Heart left ventricle (tissue), 16 donors: Measurements from ENCODE around the gene PAQR4. TPM values are rescaled to one million over a fixed set of nuclear protein-coding genes. Genes with fewer than 3 reads are reported as not detected.

Experiments
- ATAC-seq, 4 donors: fragments of 200-7000 bp; cut with Tn5 transposase; one replicate each; pipeline ENCODE4 v1.9.1; 2020 to 2022; ENCODE audit warnings: moderate library complexity in 4 of 4, mild to moderate bottlenecking in 3 of 4, moderate number of reproducible peaks in 1 of 4
- DNase-seq, 5 donors: peaks; one replicate each; pipeline ENCODE4 v3.0.0-alpha.2; 2020
- H3K27ac ChIP-seq, 12 donors: fragments of 200-600 bp; sonication (generic) in 4 of 12; one replicate each; pipeline versions ENCODE4 v1.5.0 to v1.8.0; 2016 to 2022; ENCODE audit warnings: mild to moderate bottlenecking in 2 of 12
- H3K27me3 ChIP-seq, 9 donors: fragments of 200-600 bp; sonication (generic) in 2 of 9; one replicate each; pipeline versions ENCODE4 v1.5.1 to v1.8.0; 2016 to 2022; ENCODE audit warnings: mild to moderate bottlenecking in 3 of 9
- H3K36me3 ChIP-seq, 9 donors: fragments of 200-600 bp; sonication (generic) in 2 of 9; one replicate each; pipeline versions ENCODE4 v1.5.0 to v1.8.0; 2018 to 2022; ENCODE audit warnings: mild to moderate bottlenecking in 2 of 9
- H3K4me1 ChIP-seq, 12 donors: fragments of 200-600 bp; sonication (generic) in 4 of 12; one replicate each; pipeline versions ENCODE4 v1.5.0 to v1.8.0; 2016 to 2022; ENCODE audit warnings: mild to moderate bottlenecking in 3 of 12
- H3K4me3 ChIP-seq, 12 donors: fragments of 200-600 bp; sonication (generic) in 4 of 12; one replicate each; pipeline versions ENCODE4 v1.5.0 to v1.8.0; 2017 to 2022; ENCODE audit warnings: mild to moderate bottlenecking in 9 of 12, moderate library complexity in 4 of 12
- H3K9me3 ChIP-seq, 12 donors: fragments of 200-600 bp; sonication (generic) in 4 of 12; one replicate each; pipeline versions ENCODE4 v1.5.0 to v1.8.0; 2016 to 2022; ENCODE audit warnings: mild to moderate bottlenecking in 1 of 12
- CTCF ChIP-seq, 12 donors: fragments of 200-600 bp; sonication (generic) in 4 of 12; IDR thresholded peaks; one replicate each; pipeline versions ENCODE4 v1.5.0 to v1.8.0; 2018 to 2022; ENCODE audit warnings: antibody characterized with exemption in 12 of 12, mild to moderate bottlenecking in 5 of 12
- POLR2A ChIP-seq, 2 donors: fragments of 450-650 bp; IDR thresholded peaks; one replicate each; pipeline ENCODE4 v1.6.1; 2017; ENCODE audit warnings: antibody characterized with exemption in 2 of 2, mild to moderate bottlenecking in 2 of 2, moderate library complexity in 2 of 2
- WGBS, 4 donors: extraction: QIAGEN DNeasy Blood & Tissue Kit in 2 of 4; methylation state at CpG; one replicate each; pipeline versions ENCODE4 v1.1.5 to v1.1.7; 2013 to 2018; 5-methylcytosine and 5-hydroxymethylcytosine counted together
- intact Hi-C, 10 donors: fragments of 100-400 bp; cut with DNase I; formaldehyde crosslinking; loops; one replicate each; pipeline versions ENCODE4 v1.11.1 to v1.14.2; 2022
- polyA plus RNA-seq, 2 donors: library from polyadenylated mRNA; stranded (reverse); fragments of 200-250 nt; gene quantifications; one replicate each; pipeline ENCODE4 v1.2.3, GENCODE V29; 2013
- total RNA-seq, 9 donors: library from RNA; depleted of rRNA in 2 of 9; stranded (reverse); fragments of >200 nt in 2 of 9; fragmentation: NEBNext Ultra II Directional in 3 of 9; extraction: Animal tissue kit (Norgen Biotek cat#: 25700) in 3 of 9; gene quantifications; one replicate each; pipeline versions ENCODE4 v1.1.0 to v1.2.4, GENCODE V29; 2016 to 2023
- donor health status: ischemic (EF 13 %, LVEDD 7.1; RV severe dilation, severe dysfunction).
- donor health status: healthy with polysubstance abuse.
- donor health status: DM: no; HTN: yes; CAD: no.
- donor health status: DM: no; HTN: no; CAD: no.
- donor health status: ischemic (EF 25% LVEDD 6.9; RV normal size, moderate dysfunction).
- donor health status: ischemic (EF 25% LVEDD 5.7; RV mildly dilated, moderate dysfunction).
- donor health status: healthy.
- donor health status: DM: yes; HTN: yes; CAD: no.
- donor health status: ischemic (EF 35%, LVEDD 5.7; RV mildly dilated, moderate dysfunction).
- donor health status: nonischemic (EF 11% LVEDD 7.7; RV severe dilation, severe dysfunction).
- donor health status: DM: yes; HTN: yes; CAD: no.
- donor health status: PGD.
- donor health status: ischemic (EF 29% LVEDD 5.4; RV normal size, mild dysfunction).
- donor health status: nonischemic (EF 23%, LVEDD 6.1; RV moderate dilation, normal function).

Gene PAQR4
- total and polyA plus RNA-seq, 11 donors = 6.9 to 16.3 (median 9.0) TPM

- no peaks in the 10 kb centered on the region for H3K9me3 ChIP-seq
- intact Hi-C loops = no loop called here
- peaks cover 0 to 12% (median 4%) of the 10 kb centered on the region in 9 donors for H3K27me3 ChIP-seq
- H3K36me3 ChIP-seq = peaks cover 0 to 14% (median 0%) of the 10 kb centered on the region in 9 donors
- no peak overlapping the region for H3K27ac ChIP-seq
- no peak overlapping the region for H3K4me3 ChIP-seq
- TF ChIP-seq POLR2A (IDR thresholded peaks at IDR 0.05) (no peak), CTCF (IDR thresholded peaks at IDR 0.05) (no peak)
- ATAC-seq = no peak
- WGBS, 4 donors = 85 to 91% (median 90%) methylated on average over 4 to 6 of the region's 6 CpGs
- DNase-seq = no peak
- peaks cover 0 to 23% (median 12%) of the 10 kb centered on the region in 12 donors for H3K4me1 ChIP-seq
These were observed 8.3 kb downstream of the PAQR4 start for GRCh38 chr16:2977440-2977839.

GRCh38 chr16:2979669-2980226, 10.6 kb downstream of the PAQR4 start:
- 5 to 7% (median 6%) methylated on average over 36 to 43 of the region's 43 CpGs for WGBS, 4 donors
- intact Hi-C loops = loop anchor here in 1 of 10 donors (2.0 to 5.0 kb wide), 2 partner anchors 53 to 67 kb away; partner anchors contain the start of gene FLYWCH1
- H3K27ac ChIP-seq = peak overlapping the region in 1 of 12 donors; percentile 94

GRCh38 chr16:2980227-2981176, 11.4 kb downstream of the PAQR4 start, which contains the start of gene PKMYT1:
PKMYT1 (minus strand) TSS chr16:2980446; CDS start chr16:2979657, 789 bp downstream.
- Histone ChIP-seq H3K9me3 (no peaks in the 10 kb centered on the region), H3K4me3 (peak within 1 kb of the TSS; percentile 58 to 93 (median 78)), H3K27ac (peak within 1 kb of the TSS; percentile 63 to 95 (median 85)), H3K4me1 (peaks cover 0 to 37% (median 28%) of the 10 kb centered on the region in 12 donors), H3K36me3 (peaks cover 0 to 2% (median 0%) of the 10 kb centered on the region in 9 donors), H3K27me3 (peaks cover 0 to 12% (median 4%) of the 10 kb centered on the region in 9 donors)
- TF ChIP-seq CTCF (IDR thresholded peaks at IDR 0.05) (peak in 1 of 12 donors; percentile 7), POLR2A (IDR thresholded peaks at IDR 0.05) (peak; percentile 65 to 98)
- ATAC-seq = peak; percentile 59 to 96 (median 94)
- WGBS, 4 donors = 4 to 15% (median 6%) methylated on average over 32 to 91 of the region's 91 CpGs
- intact Hi-C loops = loop anchor here in 1 of 10 donors (2.0 to 5.0 kb wide), 2 partner anchors 54 to 68 kb away; partner anchors contain the start of gene FLYWCH1
- peak; percentile 90 to 96 (median 93) for DNase-seq

More at GRCh38 chr16:2979669-2980226, 10.6 kb downstream of the PAQR4 start:
- no peak for DNase-seq
- H3K4me1 ChIP-seq = peaks cover 0 to 30% (median 23%) of the 10 kb centered on the region in 12 donors
- peaks cover 0 to 4% (median 0%) of the 10 kb centered on the region in 9 donors for H3K36me3 ChIP-seq
- no peak for ATAC-seq
- no peak for TF ChIP-seq CTCF (IDR thresholded peaks at IDR 0.05)
- no peak for TF ChIP-seq POLR2A (IDR thresholded peaks at IDR 0.05)
- H3K27me3 ChIP-seq = peaks cover 0 to 12% (median 4%) of the 10 kb centered on the region in 9 donors
- H3K4me3 ChIP-seq = peak overlapping the region; percentile 58 to 93 (median 78)
- H3K9me3 ChIP-seq = no peaks in the 10 kb centered on the region
